HepG2 (cell line): ENCODE data around the gene NUP214. TPM values are rescaled to one million over a fixed set of nuclear protein-coding genes. Genes with fewer than 3 reads are reported as not detected.

Experiments used
- ATAC-seq: fragments of 200-7000 bp; cut with Tn5 transposase; 3 replicates; pipeline ENCODE4 v1.9.1; 2020; ENCODE audit warnings: mild to moderate bottlenecking, moderate library complexity
- BruUV-seq: library from RNA; stranded (reverse); fragments of 400-500 nt; replicated peaks from 2 replicates; lab custom pipeline; 2021; lab: Mats Ljungman, UMichigan
- CTCF ChIA-PET: fragments of 300-600 bp; formaldehyde crosslinking; extraction: SDS; loops from one replicate; lab custom pipeline; 2021; ENCODE audit warnings: low total read pairs, inconsistent platforms, low intra/inter-chr PET ratio; lab: Yijun Ruan, JAX
- POLR2A ChIA-PET: fragments of 350-600 bp; sonication (Branson Sonifier 250); formaldehyde crosslinking; loops from one replicate; lab custom pipeline; 2020; ENCODE audit warnings: antibody characterized with exemption, inconsistent platforms; lab: Yijun Ruan, JAX
- DNase-seq: peaks from one replicate; pipeline ENCODE4 v3.0.0-alpha.2; 2015; ENCODE audit warnings: low spot score
- FAIRE-seq: peaks from 3 replicates; lab custom pipeline; 2011; peaks lifted over from hg19 to GRCh38; lab: Jason Lieb, UNC
- H2AFZ ChIP-seq: one replicate; pipeline ENCODE4 v1.6.1; 2011; ENCODE audit warnings: low read length, inconsistent platforms
- H3K27ac ChIP-seq: fragments of 300-600 bp; 3 replicates; pipeline ENCODE4 v1.8.0; 2011; ENCODE audit warnings: mixed run types, mild to moderate bottlenecking, mixed read lengths, low read length, inconsistent platforms; ENCODE audit not compliant: insufficient read depth; ENCODE audit errors: extremely low read length
- H3K27me3 ChIP-seq, 2 experiments: fragments of 200-600 bp in 1 of 2; 2 replicates in 1 of 2; 3 replicates in 1 of 2; pipeline versions ENCODE4 v1.6.0 to v1.8.0; 2011; ENCODE audit warnings: low read length in 2 of 2, mild to moderate bottlenecking in 2 of 2, moderate library complexity in 2 of 2, inconsistent platforms in 1 of 2; ENCODE audit not compliant: insufficient read depth in 2 of 2, control insufficient read depth in 1 of 2
- H3K36me3 ChIP-seq, 2 experiments: fragments of 200-600 bp in 1 of 2; replicated peaks in 1 of 2; 2 replicates in 1 of 2; 3 replicates in 1 of 2; pipeline versions ENCODE4 v1.5.1 to v1.8.0; 2011; ENCODE audit warnings: low read length in 2 of 2, inconsistent platforms in 1 of 2; ENCODE audit not compliant: insufficient read depth in 2 of 2, control insufficient read depth in 1 of 2
- H3K4me1 ChIP-seq: 2 replicates; pipeline ENCODE4 v1.5.1; 2012; ENCODE audit warnings: low read length, inconsistent platforms; ENCODE audit not compliant: insufficient read depth
- H3K4me2 ChIP-seq: 2 replicates; pipeline ENCODE4 v1.6.0; 2011; ENCODE audit warnings: low read depth, low read length, inconsistent platforms
- H3K4me3 ChIP-seq, 3 experiments: fragments of 200-600 bp in 1 of 3; sonication (generic), shearing (Covaris generic) in 1 of 3; replicated peaks in 1 of 3; 2 replicates each; pipeline ENCODE4 v1.5.1; 2011 to 2016; ENCODE audit warnings: low read length in 3 of 3, inconsistent platforms in 2 of 3, low read depth in 2 of 3, mild to moderate bottlenecking in 2 of 3, control low read depth in 1 of 3, mixed read lengths in 1 of 3; ENCODE audit not compliant: insufficient read depth in 1 of 3
- H3K79me2 ChIP-seq: one replicate; pipeline ENCODE4 v1.6.1; 2011; ENCODE audit warnings: low read length, inconsistent platforms; ENCODE audit not compliant: insufficient read depth
- H3K9ac ChIP-seq: 2 replicates; pipeline ENCODE4 v1.6.0; 2011; ENCODE audit warnings: mild to moderate bottlenecking, low read depth, low read length, inconsistent platforms; ENCODE audit not compliant: insufficient read depth
- H3K9me3 ChIP-seq: 2 replicates; pipeline ENCODE4 v1.5.1; 2012; ENCODE audit warnings: mild to moderate bottlenecking, low read length
- H4K20me1 ChIP-seq: 2 replicates; pipeline ENCODE4 v1.6.0; 2011; ENCODE audit warnings: inconsistent platforms, mild to moderate bottlenecking, low read length, moderate library complexity; ENCODE audit not compliant: insufficient read depth
- HOXD1 ChIP-seq: sonication (generic); formaldehyde crosslinking; IDR thresholded peaks from 2 replicates; pipeline ENCODE4 v1.5.0; 2020; ENCODE audit warnings: missing genetic modification reagents
- MED13 ChIP-seq: sonication (generic); formaldehyde crosslinking; IDR thresholded peaks from 2 replicates; pipeline ENCODE4 v1.5.0; 2020; ENCODE audit warnings: missing genetic modification reagents
- NFKBIZ ChIP-seq: IDR thresholded peaks from 2 replicates; pipeline ENCODE4 v1.6.1; 2018; ENCODE audit warnings: missing genetic modification reagents, missing compliant biosample characterization
- RBM22 ChIP-seq: fragments of 200-400 bp; formaldehyde crosslinking; optimal IDR thresholded peaks from 2 replicates; pipeline ENCODE3; 2017; ENCODE audit warnings: mild to moderate bottlenecking, low read length, moderate library complexity
- TARDBP ChIP-seq: sonication (generic); formaldehyde crosslinking; IDR thresholded peaks from 2 replicates; pipeline ENCODE4 v1.8.0; 2022; ENCODE audit warnings: mild to moderate bottlenecking, missing genetic modification reagents
- XRCC5 ChIP-seq: fragments of 200-400 bp; formaldehyde crosslinking; optimal IDR thresholded peaks from 2 replicates; pipeline ENCODE3; 2017; ENCODE audit warnings: mild to moderate bottlenecking, low read length
- ZBTB3 ChIP-seq: sonication (generic); formaldehyde crosslinking; IDR thresholded peaks from 2 replicates; pipeline ENCODE4 v1.4.0; 2020; ENCODE audit warnings: low read depth, mild to moderate bottlenecking, moderate library complexity, missing genetic modification reagents, borderline replicate concordance
- ZC3H4 ChIP-seq: sonication (generic); formaldehyde crosslinking; IDR thresholded peaks from 2 replicates; pipeline ENCODE4 v1.4.0; 2020; ENCODE audit warnings: missing genetic modification reagents, borderline replicate concordance
- ZFAT ChIP-seq: sonication (generic); formaldehyde crosslinking; conservative IDR thresholded peaks from 2 replicates; pipeline ENCODE4 v1.8.1; 2023; ENCODE audit warnings: missing genetic modification reagents, inconsistent platforms
- ZNF431 ChIP-seq: sonication (generic); formaldehyde crosslinking; IDR thresholded peaks from 2 replicates; pipeline ENCODE4 v1.9.0; 2022; ENCODE audit warnings: missing genetic modification reagents, low read depth, mild to moderate bottlenecking, borderline replicate concordance
- ZNF777 ChIP-seq: sonication (generic); formaldehyde crosslinking; IDR thresholded peaks from 2 replicates; pipeline ENCODE4 v1.4.0; 2020; ENCODE audit warnings: missing genetic modification reagents
- WGBS: methylation state at CpG from one replicate; pipeline ENCODE4 v1.1.6; 2017; ENCODE audit warnings: low lambda C conversion rate; 5-methylcytosine and 5-hydroxymethylcytosine counted together
- in situ Hi-C: cut with HindIII; loops from 2 replicates; pipeline ENCODE4 v1.10.0; 2017; ENCODE audit warnings: low pct_unique_long_range_greater_than_20kb; ENCODE audit not compliant: extremely low pct_ligation_motif_present
- intact Hi-C: fragments of 100-400 bp; cut with micrococcal nuclease; formaldehyde crosslinking; loops from one replicate; pipeline ENCODE4 v1.10.0; 2022; ENCODE audit not compliant: unreplicated experiment
- polyA plus RNA-seq, 8 experiments: library from polyadenylated mRNA; depleted of rRNA in 3 of 8; stranded (reverse) in 7 of 8; unstranded in 1 of 8; fragments of >200 nt; fragmentation: Illumina TruSeq in 4 of 8; extraction: Trizol in 4 of 8; gene quantifications; 2 replicates each; pipeline versions ENCODE4 v1.2.1 to v1.2.3, GENCODE V29; 2011 to 2016; ENCODE audit warnings: low read depth in 4 of 8, missing spikeins in 1 of 8, mixed read lengths in 1 of 8; ENCODE audit not compliant: insufficient read depth in 1 of 8
- total RNA-seq, 5 experiments: library from RNA; depleted of rRNA; stranded (reverse); fragments of >200 nt; fragmentation: Illumina TruSeq; extraction: Trizol; gene quantifications; 2 replicates each; pipeline ENCODE4 v1.2.3, GENCODE V29; 2016; ENCODE audit warnings: low read depth in 1 of 5
- TF ChIP-seq, protein P1 (sequence below): sonication (generic); formaldehyde crosslinking; IDR thresholded peaks from 2 replicates; pipeline ENCODE4 v1.5.0; 2020; ENCODE audit warnings: missing genetic modification reagents
- TF ChIP-seq, protein P2 (sequence below): sonication (generic); formaldehyde crosslinking; IDR thresholded peaks from 2 replicates; pipeline ENCODE4 v1.5.0; 2020; ENCODE audit warnings: mild to moderate bottlenecking, missing genetic modification reagents
- TF ChIP-seq, protein P3 (sequence below): sonication (generic); formaldehyde crosslinking; IDR thresholded peaks from 2 replicates; pipeline ENCODE4 v1.5.0; 2020; ENCODE audit warnings: missing genetic modification reagents
- TF ChIP-seq, protein P4 (sequence below): sonication (generic); formaldehyde crosslinking; IDR thresholded peaks from 2 replicates; pipeline ENCODE4 v1.8.0; 2022; ENCODE audit warnings: low read depth, missing genetic modification reagents
- TF ChIP-seq, protein P5 (sequence below): sonication (generic); formaldehyde crosslinking; IDR thresholded peaks from 2 replicates; pipeline ENCODE4 v1.4.0; 2020; ENCODE audit warnings: missing genetic modification reagents

Gene NUP214
- total and polyA plus RNA-seq, 2 of the 13 experiments (the other 11 are each of a cell fraction or from before 2014, with no cell fraction given): 8.4 to 16.0 TPM

DNA sequence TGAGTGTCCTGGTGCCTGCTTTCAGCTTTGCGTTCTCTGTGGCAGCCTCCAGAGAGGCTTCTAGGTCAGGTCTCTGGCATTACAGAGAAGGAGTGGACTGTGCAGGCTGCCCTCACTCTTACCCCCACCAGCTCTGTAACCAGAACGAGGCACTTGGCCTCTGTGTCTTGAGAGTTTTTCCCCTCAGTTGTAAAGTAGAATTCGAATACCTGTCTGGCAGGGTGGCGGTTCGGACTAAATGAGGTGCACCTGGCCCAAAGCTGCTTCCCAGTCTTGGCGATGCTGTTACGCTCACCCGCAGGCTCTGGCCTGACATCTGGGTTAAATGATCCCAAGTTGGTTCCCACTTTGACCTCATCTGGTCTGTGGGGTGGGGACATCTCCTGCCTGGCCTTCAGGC, 110.8 kb downstream of the NUP214 start (continued):
- no peak for TF ChIP-seq HOXD1 (CRISPR knock-in tag)
- TF ChIP-seq, protein P1, sequence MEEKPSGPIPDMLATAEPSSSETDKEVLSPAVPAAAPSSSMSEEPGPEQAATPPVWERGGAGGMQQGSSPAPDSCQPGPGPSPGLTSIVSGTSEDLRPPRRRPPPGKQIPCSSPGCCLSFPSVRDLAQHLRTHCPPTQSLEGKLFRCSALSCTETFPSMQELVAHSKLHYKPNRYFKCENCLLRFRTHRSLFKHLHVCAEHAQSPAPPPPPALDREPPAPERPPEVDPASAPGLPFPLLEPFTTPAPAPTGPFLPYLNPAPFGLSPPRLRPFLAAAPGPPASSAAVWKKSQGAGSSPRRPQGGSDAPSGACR (CRISPR knock-in tag): no peak
- TF ChIP-seq XRCC5: no peak
- TF ChIP-seq, protein P2, sequence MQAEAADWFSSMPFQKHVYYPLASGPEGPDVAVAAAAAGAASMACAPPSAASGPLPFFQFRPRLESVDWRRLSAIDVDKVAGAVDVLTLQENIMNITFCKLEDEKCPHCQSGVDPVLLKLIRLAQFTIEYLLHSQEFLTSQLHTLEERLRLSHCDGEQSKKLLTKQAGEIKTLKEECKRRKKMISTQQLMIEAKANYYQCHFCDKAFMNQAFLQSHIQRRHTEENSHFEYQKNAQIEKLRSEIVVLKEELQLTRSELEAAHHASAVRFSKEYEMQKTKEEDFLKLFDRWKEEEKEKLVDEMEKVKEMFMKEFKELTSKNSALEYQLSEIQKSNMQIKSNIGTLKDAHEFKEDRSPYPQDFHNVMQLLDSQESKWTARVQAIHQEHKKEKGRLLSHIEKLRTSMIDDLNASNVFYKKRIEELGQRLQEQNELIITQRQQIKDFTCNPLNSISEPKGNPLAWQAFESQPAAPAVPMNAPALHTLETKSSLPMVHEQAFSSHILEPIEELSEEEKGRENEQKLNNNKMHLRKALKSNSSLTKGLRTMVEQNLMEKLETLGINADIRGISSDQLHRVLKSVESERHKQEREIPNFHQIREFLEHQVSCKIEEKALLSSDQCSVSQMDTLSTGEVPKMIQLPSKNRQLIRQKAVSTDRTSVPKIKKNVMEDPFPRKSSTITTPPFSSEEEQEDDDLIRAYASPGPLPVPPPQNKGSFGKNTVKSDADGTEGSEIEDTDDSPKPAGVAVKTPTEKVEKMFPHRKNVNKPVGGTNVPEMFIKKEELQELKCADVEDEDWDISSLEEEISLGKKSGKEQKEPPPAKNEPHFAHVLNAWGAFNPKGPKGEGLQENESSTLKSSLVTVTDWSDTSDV (CRISPR knock-in tag): no peak
- TF ChIP-seq, protein P3, sequence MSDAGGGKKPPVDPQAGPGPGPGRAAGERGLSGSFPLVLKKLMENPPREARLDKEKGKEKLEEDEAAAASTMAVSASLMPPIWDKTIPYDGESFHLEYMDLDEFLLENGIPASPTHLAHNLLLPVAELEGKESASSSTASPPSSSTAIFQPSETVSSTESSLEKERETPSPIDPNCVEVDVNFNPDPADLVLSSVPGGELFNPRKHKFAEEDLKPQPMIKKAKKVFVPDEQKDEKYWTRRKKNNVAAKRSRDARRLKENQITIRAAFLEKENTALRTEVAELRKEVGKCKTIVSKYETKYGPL: no peak
- TF ChIP-seq, protein P4, sequence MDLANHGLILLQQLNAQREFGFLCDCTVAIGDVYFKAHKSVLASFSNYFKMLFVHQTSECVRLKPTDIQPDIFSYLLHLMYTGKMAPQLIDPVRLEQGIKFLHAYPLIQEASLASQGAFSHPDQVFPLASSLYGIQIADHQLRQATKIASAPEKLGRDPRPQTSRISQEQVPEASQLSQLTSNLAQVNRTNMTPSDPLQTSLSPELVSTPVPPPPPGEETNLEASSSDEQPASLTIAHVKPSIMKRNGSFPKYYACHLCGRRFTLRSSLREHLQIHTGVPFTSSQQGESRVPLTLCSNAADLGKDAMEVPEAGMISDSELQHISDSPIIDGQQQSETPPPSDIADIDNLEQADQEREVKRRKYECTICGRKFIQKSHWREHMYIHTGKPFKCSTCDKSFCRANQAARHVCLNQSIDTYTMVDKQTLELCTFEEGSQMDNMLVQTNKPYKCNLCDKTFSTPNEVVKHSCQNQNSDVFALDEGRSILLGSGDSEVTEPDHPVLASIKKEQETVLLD (CRISPR knock-in tag): no peak

DNA sequence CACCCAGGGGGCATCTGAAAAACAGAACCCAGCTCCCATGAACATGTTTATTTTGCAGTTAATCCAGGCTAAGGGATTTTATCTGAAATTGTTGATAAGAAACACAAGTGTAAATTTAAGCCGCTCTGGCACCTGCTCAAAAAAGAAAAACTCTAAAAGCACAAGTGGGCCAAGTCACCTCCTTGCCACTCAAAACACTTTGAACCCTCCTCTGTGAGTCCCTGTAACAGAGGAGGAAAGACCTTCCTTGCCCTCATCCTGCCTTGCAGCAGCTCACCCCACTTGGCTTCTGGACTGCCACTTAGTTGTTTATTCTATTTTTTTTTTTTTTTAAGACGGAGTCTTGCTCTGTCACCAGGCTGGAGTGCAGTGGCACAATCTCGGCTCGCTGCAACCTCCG, 111.4 kb downstream of the NUP214 start:
- H3K79me2 ChIP-seq: no peaks in the 10 kb centered on the region
- H3K27ac ChIP-seq: no peak overlapping the region
- DNase-seq (no peak), ATAC-seq (no peak), FAIRE-seq (no peak)
- H3K9ac ChIP-seq: no peak overlapping the region
- in situ Hi-C loops (no loop called here), intact Hi-C loops (no loop called here)
- H3K27me3 ChIP-seq: no peaks in the 10 kb centered on the region
- H3K36me3 ChIP-seq: peaks cover 12 to 33% of the 10 kb centered on the region in 2 experiments; a peak in 4 of 5 replicates
- H3K4me1 ChIP-seq: peaks cover 32% of the 10 kb centered on the region
- no peak overlapping the region for H3K4me2 ChIP-seq
- H4K20me1 ChIP-seq: no peaks in the 10 kb centered on the region
- H3K9me3 ChIP-seq: no peaks in the 10 kb centered on the region
- WGBS: 91% methylated on average over 5 of the region's 5 CpGs
- BruUV-seq: no TSS peak
- CTCF ChIA-PET: no interaction called here
- H3K4me3 ChIP-seq: no peak overlapping the region
- H2AFZ ChIP-seq: no peak overlapping the region
- POLR2A ChIA-PET: no interaction called here
- TF ChIP-seq ZFAT (CRISPR knock-in tag) (no peak), NFKBIZ (CRISPR knock-in tag) (no peak), RBM22 (no peak), ZC3H4 (CRISPR knock-in tag) (no peak), TARDBP (CRISPR knock-in tag) (no peak), MED13 (no peak), ZNF777 (CRISPR knock-in tag) (no peak), ZNF431 (no peak), ZBTB3 (CRISPR knock-in tag) (no peak)
- TF ChIP-seq, protein P5, sequence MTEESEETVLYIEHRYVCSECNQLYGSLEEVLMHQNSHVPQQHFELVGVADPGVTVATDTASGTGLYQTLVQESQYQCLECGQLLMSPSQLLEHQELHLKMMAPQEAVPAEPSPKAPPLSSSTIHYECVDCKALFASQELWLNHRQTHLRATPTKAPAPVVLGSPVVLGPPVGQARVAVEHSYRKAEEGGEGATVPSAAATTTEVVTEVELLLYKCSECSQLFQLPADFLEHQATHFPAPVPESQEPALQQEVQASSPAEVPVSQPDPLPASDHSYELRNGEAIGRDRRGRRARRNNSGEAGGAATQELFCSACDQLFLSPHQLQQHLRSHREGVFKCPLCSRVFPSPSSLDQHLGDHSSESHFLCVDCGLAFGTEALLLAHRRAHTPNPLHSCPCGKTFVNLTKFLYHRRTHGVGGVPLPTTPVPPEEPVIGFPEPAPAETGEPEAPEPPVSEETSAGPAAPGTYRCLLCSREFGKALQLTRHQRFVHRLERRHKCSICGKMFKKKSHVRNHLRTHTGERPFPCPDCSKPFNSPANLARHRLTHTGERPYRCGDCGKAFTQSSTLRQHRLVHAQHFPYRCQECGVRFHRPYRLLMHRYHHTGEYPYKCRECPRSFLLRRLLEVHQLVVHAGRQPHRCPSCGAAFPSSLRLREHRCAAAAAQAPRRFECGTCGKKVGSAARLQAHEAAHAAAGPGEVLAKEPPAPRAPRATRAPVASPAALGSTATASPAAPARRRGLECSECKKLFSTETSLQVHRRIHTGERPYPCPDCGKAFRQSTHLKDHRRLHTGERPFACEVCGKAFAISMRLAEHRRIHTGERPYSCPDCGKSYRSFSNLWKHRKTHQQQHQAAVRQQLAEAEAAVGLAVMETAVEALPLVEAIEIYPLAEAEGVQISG (CRISPR knock-in tag): no peak
